ENCODE data around the gene NRG2.

- TF ChIP-seq, protein P1, sequence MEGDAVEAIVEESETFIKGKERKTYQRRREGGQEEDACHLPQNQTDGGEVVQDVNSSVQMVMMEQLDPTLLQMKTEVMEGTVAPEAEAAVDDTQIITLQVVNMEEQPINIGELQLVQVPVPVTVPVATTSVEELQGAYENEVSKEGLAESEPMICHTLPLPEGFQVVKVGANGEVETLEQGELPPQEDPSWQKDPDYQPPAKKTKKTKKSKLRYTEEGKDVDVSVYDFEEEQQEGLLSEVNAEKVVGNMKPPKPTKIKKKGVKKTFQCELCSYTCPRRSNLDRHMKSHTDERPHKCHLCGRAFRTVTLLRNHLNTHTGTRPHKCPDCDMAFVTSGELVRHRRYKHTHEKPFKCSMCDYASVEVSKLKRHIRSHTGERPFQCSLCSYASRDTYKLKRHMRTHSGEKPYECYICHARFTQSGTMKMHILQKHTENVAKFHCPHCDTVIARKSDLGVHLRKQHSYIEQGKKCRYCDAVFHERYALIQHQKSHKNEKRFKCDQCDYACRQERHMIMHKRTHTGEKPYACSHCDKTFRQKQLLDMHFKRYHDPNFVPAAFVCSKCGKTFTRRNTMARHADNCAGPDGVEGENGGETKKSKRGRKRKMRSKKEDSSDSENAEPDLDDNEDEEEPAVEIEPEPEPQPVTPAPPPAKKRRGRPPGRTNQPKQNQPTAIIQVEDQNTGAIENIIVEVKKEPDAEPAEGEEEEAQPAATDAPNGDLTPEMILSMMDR (IDR thresholded peaks at IDR 0.05) = no peak
- no peak for TF ChIP-seq POLR2A (IDR thresholded peaks at IDR 0.05)
These were observed 196.0 kb downstream of the NRG2 start for GRCh38 chr5:139847091-139847490.
